Activated gamma-delta T cell (primary cell): ENCODE data around the gene SELENOO.

Experiments
- DNase-seq: peaks from one replicate; lab custom pipeline; 2025; lab: John Stamatoyannopoulos, UW

SELENOO gene

GRCh38 chr22:50184004-50184901 is 16.6 kb upstream of the SELENOO start:
- no peak for DNase-seq

GRCh38 chr22:50184902-50185374 is 15.9 kb upstream of the SELENOO start:
- DNase-seq = no peak

GRCh38 chr22:50185375-50186087 is 15.3 kb upstream of the SELENOO start, which contains the start of gene TRABD:
Gene TRABD, plus strand, starts transcription at chr22:50185913. Its CDS starts 7,148 bp downstream, at chr22:50193061.
- peak; percentile 84 for DNase-seq

- no peak for DNase-seq
Measured at GRCh38 chr22:50186181-50186714, 14.6 kb upstream of the SELENOO start.

- no peak for DNase-seq
Measured at GRCh38 chr22:50186761-50187523, 13.9 kb upstream of the SELENOO start.

GRCh38 chr22:50188356-50188755 is 12.5 kb upstream of the SELENOO start:
- no peak for DNase-seq

GRCh38 chr22:50189184-50189848 is 11.5 kb upstream of the SELENOO start:
- no peak for DNase-seq

GRCh38 chr22:50189849-50190181 is 11.0 kb upstream of the SELENOO start:
- DNase-seq = no peak

- DNase-seq = peak; percentile 68
Measured at GRCh38 chr22:50190182-50190940, 10.4 kb upstream of the SELENOO start.

GRCh38 chr22:50190941-50191741 is 9.7 kb upstream of the SELENOO start:
- DNase-seq = no peak

- DNase-seq = no peak
Measured at GRCh38 chr22:50192436-50193204, 8.2 kb upstream of the SELENOO start.

GRCh38 chr22:50193621-50194020 is 7.2 kb upstream of the SELENOO start:
- DNase-seq = no peak

GRCh38 chr22:50194037-50194805 is 6.6 kb upstream of the SELENOO start:
- DNase-seq = no peak

GRCh38 chr22:50196256-50196655 is 4.6 kb upstream of the SELENOO start:
- no peak for DNase-seq

GRCh38 chr22:50197000-50197800 is 3.6 kb upstream of the SELENOO start:
- DNase-seq = no peak

GRCh38 chr22:50197856-50198623 is 2.8 kb upstream of the SELENOO start:
- no peak for DNase-seq

- DNase-seq = no peak
Measured at GRCh38 chr22:50198624-50199017, 2.2 kb upstream of the SELENOO start.
